ENCODE results near the gene DENND1B. TPM values are rescaled to one million over a fixed set of nuclear protein-coding genes. Genes with fewer than 3 reads are reported as not detected.

The DENND1B gene
- polyA plus RNA-seq, 1 experiment = 5.2 TPM

DNA sequence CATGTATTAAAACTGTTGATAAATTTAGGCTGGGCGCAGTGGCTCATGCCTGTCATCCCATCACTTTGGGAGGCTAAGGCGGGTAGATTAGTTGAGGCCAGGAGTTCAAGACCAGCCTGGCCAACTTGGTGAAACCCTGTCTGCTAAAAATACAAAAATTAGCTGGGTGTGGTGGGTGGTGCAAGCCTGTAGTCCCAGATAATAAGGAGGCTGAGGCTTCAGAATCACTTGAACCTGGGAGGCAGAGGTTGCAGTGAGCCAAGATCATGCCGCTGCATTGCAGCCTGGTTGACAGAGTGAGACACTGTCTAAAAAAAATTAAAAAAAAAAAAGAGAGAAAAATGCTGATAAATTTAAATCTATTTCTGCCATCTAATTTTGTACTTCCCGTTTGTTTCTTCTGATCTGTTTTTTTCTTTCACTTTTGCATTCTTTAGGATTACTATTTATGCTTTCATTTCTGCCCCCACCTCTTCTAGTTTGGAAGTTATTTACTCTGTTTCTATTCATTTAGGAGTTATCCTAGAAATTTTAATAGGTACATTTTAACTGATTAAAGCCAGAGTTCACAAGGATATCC, 3.2 kb upstream of the DENND1B start:
- ChIA-PET POLR2A (no interaction called here), CTCF (no interaction called here)

DNA sequence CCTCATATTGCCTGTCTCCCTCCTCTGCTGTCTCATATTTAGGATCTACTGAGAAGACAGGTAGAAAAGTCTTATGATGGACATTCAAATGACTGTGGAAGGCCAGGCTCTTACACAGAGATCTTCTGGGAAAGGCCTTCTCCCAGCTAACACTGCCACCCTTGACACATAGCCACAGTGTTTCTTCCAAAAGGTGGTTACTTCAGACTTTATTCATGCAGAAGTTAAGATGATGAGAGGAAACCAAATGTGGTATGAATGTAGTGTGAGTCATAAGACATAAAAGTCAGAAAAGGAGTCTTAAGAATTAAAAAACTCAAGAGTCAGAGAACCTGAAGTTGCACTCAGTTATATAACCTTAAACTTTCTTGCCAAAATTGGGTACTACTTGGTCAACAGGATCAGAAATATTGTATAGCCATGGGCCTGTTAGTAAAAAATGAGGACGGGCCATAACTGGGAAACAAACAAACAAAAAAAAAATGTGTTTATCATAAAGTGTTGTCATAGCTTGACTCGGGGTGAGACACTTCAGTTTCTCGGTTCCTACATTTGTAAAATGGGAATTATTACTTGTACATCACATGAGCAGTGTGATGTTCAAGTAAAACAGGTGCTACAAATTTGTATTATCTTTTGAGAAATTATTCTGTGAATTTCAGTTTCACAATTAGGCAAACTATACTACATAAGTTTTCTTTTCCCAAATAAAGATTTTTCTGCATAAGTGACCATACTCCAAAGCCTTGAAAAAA, 1.2 kb upstream of the DENND1B start:
- CTCF ChIA-PET = interaction anchor here (0.6 to 1.5 kb wide), 3 partner anchors 10 to 383 kb away, joined by 3 to 5 read pairs (median 4); no protein-coding TSS in a partner anchor
- Histone ChIP-seq H3K4me3 (ENCODE audit: low read depth, low read length) (no peak overlapping the region), H3K27me3 (ENCODE audit: control insufficient read depth, insufficient read depth, low read length) (no peaks in the 10 kb centered on the region), H3K36me3 (ENCODE audit: control insufficient read depth, insufficient read depth, low read length) (no peaks in the 10 kb centered on the region)
- TF ChIP-seq CTCF (IDR thresholded peaks at IDR 0.05; ENCODE audit: insufficient read depth, low read depth, low read length) = no peak
- POLR2A ChIA-PET = interaction anchor here (0.5 kb wide), 1 partner anchor 18 kb away, joined by 3 read pairs; no protein-coding TSS in a partner anchor
- DNase-seq (ENCODE audit: low read depth) = peak; percentile 77

More for the DNA sequence above, 3.2 kb upstream of the DENND1B start:
- Histone ChIP-seq H3K27me3 (ENCODE audit: control insufficient read depth, insufficient read depth, low read length) (no peaks in the 10 kb centered on the region), H3K4me3 (ENCODE audit: low read depth, low read length) (no peak overlapping the region), H3K36me3 (ENCODE audit: control insufficient read depth, insufficient read depth, low read length) (no peaks in the 10 kb centered on the region)
- DNase-seq (ENCODE audit: low read depth) = no peak
- TF ChIP-seq CTCF (IDR thresholded peaks at IDR 0.05; ENCODE audit: insufficient read depth, low read depth, low read length) = no peak

GRCh38 chr1:197774466-197775281, 606 bp downstream of the DENND1B start:
- no peak for DNase-seq (ENCODE audit: low read depth)
- no peak for TF ChIP-seq CTCF (IDR thresholded peaks at IDR 0.05; ENCODE audit: insufficient read depth, low read depth, low read length)
- H3K36me3 ChIP-seq (ENCODE audit: control insufficient read depth, insufficient read depth, low read length) = no peaks in the 10 kb centered on the region
- POLR2A ChIA-PET = no interaction called here
- no peaks in the 10 kb centered on the region for H3K27me3 ChIP-seq (ENCODE audit: control insufficient read depth, insufficient read depth, low read length)
- CTCF ChIA-PET = interaction anchor here (0.6 kb wide), 1 partner anchor 162 kb away, joined by 3 read pairs; no protein-coding TSS in a partner anchor
- H3K4me3 ChIP-seq (ENCODE audit: low read depth, low read length) = peak overlapping the region; percentile 51

DNA sequence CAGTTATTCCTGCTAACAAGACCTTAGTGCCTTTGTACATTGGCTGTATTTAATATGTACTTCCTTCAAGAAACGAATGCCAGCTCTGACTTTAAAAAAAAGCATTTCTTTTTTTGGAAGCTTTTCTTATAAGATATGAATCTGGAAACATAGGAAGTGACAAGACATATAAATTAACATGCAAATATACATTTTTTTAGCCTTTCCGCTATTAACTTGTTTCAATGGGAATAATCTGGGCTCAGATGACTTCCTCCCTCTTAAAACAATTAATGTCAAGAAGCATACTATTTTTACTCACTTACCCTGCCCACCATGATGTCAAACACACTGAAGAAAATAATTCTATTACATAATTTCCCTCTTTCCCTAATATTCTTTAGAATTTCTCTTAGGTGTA, 1.4 kb downstream of the DENND1B start:
- Histone ChIP-seq H3K36me3 (ENCODE audit: control insufficient read depth, insufficient read depth, low read length) (no peaks in the 10 kb centered on the region), H3K27me3 (ENCODE audit: control insufficient read depth, insufficient read depth, low read length) (no peaks in the 10 kb centered on the region), H3K4me3 (ENCODE audit: low read depth, low read length) (peak overlapping the region; percentile 51)
- ChIA-PET POLR2A (no interaction called here), CTCF (no interaction called here)
- no peak for DNase-seq (ENCODE audit: low read depth)
- TF ChIP-seq CTCF (IDR thresholded peaks at IDR 0.05; ENCODE audit: insufficient read depth, low read depth, low read length) = no peak

Measured in BJ (cell line).